ENCODE measurements around the gene BANK1.

DNA sequence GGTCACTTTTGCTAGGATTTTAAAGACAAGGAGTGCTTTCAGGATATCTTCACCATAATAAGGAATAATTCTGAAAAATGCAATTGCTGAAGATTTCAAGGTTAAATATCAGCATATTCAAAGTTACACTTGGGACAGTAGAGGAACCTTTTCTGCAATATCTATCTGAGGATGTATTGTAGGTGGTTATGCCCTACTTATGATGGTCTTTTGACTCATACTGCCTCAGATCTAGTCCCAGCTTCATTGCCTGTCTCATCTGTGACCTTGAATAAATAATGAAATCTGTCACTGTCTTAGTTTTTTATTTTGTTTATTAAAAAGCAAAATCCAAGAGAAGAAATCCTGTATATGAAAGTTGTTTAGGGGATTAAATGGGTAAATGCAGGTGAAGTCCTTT is 2.9 kb downstream of the BANK1 start:
- TF ChIP-seq, protein P1, sequence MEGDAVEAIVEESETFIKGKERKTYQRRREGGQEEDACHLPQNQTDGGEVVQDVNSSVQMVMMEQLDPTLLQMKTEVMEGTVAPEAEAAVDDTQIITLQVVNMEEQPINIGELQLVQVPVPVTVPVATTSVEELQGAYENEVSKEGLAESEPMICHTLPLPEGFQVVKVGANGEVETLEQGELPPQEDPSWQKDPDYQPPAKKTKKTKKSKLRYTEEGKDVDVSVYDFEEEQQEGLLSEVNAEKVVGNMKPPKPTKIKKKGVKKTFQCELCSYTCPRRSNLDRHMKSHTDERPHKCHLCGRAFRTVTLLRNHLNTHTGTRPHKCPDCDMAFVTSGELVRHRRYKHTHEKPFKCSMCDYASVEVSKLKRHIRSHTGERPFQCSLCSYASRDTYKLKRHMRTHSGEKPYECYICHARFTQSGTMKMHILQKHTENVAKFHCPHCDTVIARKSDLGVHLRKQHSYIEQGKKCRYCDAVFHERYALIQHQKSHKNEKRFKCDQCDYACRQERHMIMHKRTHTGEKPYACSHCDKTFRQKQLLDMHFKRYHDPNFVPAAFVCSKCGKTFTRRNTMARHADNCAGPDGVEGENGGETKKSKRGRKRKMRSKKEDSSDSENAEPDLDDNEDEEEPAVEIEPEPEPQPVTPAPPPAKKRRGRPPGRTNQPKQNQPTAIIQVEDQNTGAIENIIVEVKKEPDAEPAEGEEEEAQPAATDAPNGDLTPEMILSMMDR (conservative IDR thresholded peaks at IDR 0.05; ENCODE audit: low read length) = no peak
- no peak for TF ChIP-seq EZH2phosphoT487 (IDR thresholded peaks at IDR 0.05; ENCODE audit: borderline replicate concordance, low read depth, low read length)
